T47D (cell line): ENCODE results near the gene C2orf49.
A peak's percentile ranks its signal among the peaks of the same experiment; 100 is the strongest.

ENCODE experiments used
- DNase-seq, 2 experiments: peaks; one replicate each; pipeline versions ENCODE4 v3.0.0 to v3.0.0-alpha.2; 2011 to 2012; ENCODE audit warnings: low read depth in 1 of 2, low spot score in 1 of 2
- JUND ChIP-seq: IDR thresholded peaks from 2 replicates; pipeline ENCODE4 v1.6.1; 2012; ENCODE audit warnings: low read depth
- in situ Hi-C: cut with HindIII; loops from 2 replicates; pipeline ENCODE4 v1.10.0; 2016; ENCODE audit warnings: low sequenced_read_pairs, low pct_unique_long_range_greater_than_20kb

The C2orf49 gene

DNA sequence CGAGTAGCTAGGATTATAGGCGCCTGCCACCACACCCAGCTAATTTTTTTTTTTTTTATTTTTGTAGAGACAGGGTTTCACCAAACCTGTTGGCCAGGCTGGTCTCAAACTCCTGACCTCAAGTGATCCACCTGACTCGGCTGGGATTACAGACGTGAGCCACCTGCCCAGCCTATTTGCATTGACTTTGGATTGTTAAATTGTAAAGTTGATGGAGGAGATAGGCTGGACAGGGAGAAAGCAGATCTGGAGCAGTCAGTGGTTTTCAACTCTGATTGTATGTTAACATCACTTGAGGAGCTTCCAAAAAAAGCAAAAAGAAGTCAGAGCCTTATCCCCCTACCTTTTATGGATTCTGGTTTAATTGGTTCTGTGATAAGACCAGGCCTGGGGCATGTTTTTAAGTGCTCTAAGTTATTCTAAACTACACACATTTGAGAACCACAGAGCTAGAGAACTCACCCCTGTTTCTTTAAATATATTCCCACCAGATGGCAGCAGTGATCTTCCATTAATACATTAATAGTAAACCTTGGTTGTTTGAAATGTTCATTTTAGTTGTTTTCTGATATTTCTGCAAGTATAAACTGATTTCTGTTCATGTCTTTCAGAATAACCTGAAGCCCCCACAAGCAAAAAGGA, 7.5 kb downstream of the C2orf49 start:
- peak in 1 of 2 experiments; percentile 79 for DNase-seq
- TF ChIP-seq JUND: no peak
- in situ Hi-C loops: no loop called here

DNA sequence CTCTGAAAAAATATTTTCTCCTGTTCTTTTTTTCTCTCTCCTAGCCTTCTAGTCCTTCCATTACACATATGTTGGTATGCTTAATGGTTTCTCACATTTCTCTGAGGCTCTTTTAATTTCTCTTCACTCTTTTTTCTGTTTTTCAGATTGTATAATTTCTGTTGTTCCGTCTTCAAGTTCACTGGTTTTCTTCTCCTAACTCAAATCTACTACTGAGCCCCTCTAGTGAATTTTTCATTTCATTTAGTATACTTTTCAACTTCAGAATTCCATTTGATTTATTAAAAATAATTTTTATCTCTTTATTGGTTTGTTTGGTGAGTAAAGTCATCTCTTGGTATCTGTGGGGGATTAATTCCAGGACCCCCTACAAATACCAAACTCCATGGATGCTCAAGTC, 19.8 kb downstream of the C2orf49 start:
- DNase-seq: no peak
- in situ Hi-C loops: no loop called here
- TF ChIP-seq JUND: no peak

DNA sequence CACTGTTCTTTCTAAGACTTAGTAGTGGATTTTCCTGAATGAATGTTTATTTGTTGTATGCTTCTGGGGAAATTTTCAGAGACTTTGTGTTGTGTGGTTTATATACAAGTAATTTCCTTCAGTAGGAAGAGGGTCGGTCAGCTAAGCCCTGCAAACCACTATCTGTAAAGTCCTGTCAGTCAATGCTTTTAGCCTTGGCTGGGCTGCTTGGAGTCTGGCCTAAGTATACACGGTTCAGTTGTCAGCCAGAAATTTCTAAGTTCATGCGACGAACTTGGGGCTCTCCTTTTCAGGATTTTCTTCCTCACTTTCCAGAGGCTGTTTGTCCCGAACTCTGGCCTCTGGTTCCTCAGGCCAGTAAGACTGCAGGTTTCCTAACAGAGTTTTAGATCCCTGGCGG, 21.3 kb downstream of the C2orf49 start:
- no peak for TF ChIP-seq JUND
- in situ Hi-C loops: no loop called here
- no peak for DNase-seq

DNA sequence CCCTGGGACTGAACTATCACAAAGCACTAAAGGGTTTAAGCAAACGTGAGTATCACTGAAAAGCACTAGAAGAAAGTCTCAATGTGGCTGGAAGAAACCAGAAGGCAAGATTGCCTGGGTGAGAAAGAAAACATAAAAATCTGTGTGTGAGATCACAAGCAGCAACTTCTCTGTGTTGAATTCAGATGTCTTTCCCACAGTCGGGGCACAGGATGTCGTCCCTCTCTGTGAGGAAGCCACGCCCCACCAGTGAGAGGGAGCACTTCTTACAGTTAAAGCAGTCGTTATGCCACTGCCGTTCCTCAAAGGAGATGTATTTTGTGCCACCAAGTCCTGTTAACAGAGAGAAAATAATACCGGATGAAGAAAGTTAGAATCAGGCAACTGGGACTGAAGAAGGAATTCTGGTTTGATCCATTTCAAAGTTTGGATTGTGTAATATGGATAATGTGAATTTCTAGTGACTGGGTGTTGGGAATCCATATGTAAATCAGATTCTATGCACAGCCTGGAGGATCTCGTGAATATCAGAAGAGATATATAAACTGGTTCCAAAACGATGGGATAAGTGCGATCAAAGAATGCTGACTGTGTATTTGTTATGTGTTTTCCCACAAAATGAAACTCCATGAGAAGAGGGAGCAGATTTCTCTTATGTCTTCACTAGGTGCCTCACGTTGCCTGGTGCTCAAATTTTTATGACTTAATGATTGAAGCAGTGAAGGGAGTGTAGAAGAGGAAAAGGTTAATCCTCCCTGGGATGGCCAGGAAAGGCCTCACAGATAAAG, 24.0 kb downstream of the C2orf49 start:
- no peak for DNase-seq
- in situ Hi-C loops: no loop called here
- TF ChIP-seq JUND: no peak

DNA sequence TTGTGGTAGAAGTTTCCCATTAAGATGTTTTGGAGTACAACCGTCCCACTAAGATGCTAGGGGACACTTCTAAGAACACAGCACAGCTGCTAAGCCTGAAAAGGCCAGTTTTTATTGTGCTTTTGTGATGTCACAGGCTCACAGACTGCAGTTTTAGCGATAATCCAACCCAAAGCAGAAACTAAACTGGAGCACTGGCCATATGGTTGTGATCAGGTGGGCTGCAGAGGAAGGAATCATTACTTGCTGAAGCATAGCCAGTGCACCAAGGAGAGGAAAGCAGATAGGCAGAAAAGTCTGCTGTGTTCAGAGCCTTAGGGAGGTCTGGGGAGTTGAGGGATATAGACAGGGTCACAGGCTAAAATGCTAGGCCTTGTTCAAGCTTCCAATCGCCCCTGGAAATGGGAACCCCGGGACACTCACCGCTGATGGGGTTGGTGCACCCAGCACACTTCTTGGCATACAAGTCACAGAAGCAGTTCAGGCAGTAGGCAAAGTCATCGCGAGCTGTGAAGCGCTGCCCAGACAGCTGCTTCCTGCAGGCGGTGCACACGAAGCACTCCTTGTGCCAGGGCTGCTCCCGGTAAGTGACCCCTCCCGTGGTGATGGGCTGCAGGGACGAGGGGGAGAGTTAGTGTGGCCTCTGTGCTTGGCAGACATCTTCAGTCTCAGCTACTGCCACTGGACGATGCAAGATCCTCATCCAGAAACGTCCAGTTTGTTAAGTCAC, 25.7 kb downstream of the C2orf49 start:
- in situ Hi-C loops: no loop called here
- no peak for DNase-seq
- no peak for TF ChIP-seq JUND

DNA sequence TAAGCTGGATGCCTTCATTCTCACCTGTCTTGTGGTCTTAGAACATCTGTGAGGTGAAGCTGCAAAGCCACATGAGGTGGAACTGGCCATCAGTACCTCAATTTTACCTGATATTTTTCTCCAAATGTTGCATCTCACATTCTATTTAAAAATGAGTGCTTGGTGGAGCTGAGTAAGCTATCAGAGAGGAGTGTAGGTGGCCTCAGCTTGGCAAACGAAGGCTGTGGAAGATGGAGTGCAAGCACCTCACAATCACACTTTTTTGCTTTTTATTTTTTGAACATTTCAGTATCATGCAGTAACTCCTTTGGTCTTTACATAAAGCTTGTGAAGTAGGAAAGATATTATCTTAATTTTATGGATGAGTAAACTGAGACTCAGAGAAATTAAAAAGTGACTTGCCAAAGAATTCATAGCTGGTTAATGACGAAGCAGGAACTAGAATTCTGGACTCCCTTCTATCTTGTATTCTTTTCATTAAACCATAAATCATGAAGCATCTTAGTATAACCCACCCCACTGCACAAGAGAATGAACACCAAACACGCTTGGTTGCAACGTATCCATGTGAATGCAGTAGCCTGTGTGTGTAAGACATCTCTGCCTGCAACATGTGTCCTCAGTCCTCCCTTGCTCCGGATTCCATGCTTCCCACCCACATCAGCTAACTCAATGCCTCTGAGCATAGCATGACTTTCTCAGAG, 27.2 kb downstream of the C2orf49 start:
- in situ Hi-C loops: no loop called here
- TF ChIP-seq JUND: no peak
- DNase-seq: no peak

DNA sequence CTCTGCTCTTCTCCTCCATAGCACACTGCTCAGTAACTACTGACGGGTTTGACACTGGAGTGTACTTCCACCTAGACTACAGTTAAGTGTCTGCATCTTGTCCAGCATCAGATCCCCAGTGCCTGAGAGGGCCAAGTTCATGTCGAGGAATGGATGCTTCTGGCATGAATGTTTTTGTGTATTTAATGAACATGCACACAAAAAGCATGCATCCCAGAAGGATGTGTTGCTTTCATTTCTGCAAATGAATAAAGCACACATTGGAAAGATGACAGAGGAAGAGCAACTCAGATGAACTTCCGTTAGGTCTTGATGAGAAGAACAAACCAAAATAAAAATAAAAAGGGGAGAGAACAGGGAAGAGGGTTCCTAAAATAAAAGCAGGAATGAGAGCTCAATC, 27.9 kb downstream of the C2orf49 start:
- in situ Hi-C loops: no loop called here
- DNase-seq: no peak
- no peak for TF ChIP-seq JUND

DNA sequence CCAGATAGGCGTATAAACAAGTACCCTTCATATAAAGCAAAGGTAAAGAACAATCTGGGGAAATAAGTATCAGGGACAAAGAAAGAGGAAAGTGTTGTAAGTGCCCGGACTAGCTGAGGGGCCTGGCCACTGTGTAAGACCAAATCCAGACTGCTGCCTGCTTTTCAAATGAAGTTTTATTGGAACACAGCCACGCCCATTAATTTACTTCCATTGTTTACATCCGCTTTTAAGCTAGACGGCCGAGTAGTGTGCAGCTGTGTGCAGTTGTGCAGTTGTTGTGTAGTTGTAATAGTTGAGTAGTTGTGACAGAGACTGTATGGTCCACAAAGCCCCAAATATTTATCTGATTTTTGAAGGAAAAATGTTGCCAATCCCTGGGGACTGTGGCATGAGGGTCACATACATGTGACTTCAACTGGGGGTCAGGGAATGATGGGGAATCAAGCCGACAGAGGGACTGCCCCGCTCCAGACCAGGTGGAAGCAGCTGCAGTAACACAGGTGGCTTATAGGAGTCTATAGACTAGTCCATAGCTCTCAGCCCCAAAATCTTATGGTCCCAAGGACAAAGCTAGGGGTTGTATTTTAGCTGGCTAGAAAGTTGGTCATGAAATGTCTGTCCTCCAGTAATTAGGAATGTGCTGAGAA, 31.5 kb downstream of the C2orf49 start:
- no peak for DNase-seq
- no peak for TF ChIP-seq JUND
- in situ Hi-C loops: no loop called here

DNA sequence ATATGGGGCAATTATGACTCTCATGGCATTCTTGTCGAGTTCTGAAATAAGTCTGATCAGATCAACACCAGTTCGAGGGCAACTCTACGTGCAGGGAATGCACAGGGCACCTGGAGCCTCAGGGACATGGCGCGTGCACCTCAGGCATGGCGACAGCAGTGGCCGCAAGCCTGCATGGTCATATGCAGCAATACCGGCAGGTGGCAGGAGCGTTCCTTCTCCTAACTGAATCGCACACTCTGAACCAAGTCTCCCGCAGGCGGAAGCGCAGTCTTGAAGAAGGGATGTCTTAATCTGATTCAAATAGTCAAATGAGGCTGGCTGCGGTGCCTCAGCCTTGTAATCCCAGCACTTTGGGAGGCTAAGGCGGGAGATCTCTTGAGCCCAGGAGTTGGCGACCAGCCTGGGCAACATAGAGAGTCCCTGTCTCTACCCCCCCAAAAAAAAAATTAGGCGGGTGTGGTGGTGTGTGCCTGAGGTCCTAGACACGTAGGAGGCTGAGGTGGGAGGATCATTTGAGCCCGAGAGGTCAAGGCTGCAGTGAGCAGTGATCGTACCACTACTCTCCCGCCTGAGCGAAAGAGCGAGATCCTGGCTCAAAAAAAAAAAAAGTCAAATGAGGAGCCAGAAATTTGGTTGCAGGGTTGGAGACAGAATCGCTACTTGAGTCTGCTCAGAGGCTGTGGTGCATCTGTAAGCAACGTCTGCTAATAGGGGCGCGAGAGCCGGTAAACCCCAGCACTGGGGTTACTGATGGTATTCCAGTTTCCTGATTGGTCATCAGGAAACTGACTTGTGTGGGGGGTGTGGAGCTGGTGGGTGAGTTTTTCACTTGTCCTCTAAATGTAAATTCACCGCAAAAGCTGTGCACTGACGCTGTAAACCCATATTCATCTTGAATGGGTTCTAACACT, 32.7 kb downstream of the C2orf49 start:
- peak; percentile 19 to 93 for DNase-seq
- in situ Hi-C loops: no loop called here
- no peak for TF ChIP-seq JUND

DNA sequence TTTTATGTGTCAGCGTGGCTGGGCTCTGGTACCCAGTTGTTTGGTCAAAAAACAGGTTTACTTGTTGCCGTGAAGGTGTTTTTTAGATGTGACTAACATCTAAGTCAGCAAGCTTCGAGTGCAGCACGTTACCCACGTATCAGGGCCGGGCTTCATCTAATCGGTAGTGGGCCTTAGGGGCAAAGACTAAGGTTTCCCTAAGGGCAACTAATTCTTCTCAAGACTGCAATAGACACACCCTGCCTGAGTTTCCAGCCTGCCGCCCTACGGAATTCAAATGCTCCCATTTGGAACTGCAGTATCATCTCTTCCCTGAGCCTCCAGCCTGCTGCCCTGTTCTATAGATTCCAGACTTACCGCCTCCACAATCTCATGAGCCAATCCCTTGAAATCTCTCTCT, 33.8 kb downstream of the C2orf49 start:
- in situ Hi-C loops: no loop called here
- TF ChIP-seq JUND: no peak
- DNase-seq: no peak

DNA sequence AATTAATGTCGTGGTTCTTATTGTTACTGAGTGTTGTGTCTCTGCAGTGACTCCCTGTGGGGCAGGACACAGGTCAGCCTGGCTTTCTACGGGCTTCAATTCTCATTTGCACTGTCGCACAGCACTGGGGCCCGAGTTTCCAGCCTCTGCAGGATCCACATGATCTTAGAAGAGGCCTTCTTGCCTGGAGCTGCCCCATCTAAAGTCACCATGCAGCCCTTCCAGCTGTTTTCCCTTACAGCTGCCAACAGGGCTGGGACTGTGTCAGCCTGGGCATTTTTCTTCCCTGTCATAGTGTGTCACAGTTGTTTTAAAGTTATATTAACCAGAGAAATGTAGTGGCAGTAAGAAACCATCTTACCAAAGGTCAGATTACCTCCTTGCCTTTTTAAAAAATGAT, 34.5 kb downstream of the C2orf49 start:
- TF ChIP-seq JUND: no peak
- DNase-seq: no peak
- in situ Hi-C loops: no loop called here
